ENCODE results near the gene PHYHD1. TPM values are rescaled to one million over a fixed set of nuclear protein-coding genes. Genes with fewer than 3 reads are reported as not detected.
"Not testable (repeated sequence)": the region's sequence is repeated elsewhere in the genome, so short reads cannot be mapped to it uniquely, and the experiment has no call there.

PHYHD1 gene
- polyA plus RNA-seq, 1 experiment = 9.3 TPM

GRCh38 chr9:128937310-128938165, 16.8 kb downstream of the PHYHD1 start:
- H3K4me3 ChIP-seq (ENCODE audit: low read depth, low read length) = no peak overlapping the region
- no peaks in the 10 kb centered on the region for H3K9me3 ChIP-seq (ENCODE audit: control insufficient read depth, insufficient read depth, low read length)
- CTCF ChIA-PET = no interaction called here
- no peak overlapping the region for H3K27ac ChIP-seq (ENCODE audit: low read depth, low read length)
- TF ChIP-seq, protein P1, sequence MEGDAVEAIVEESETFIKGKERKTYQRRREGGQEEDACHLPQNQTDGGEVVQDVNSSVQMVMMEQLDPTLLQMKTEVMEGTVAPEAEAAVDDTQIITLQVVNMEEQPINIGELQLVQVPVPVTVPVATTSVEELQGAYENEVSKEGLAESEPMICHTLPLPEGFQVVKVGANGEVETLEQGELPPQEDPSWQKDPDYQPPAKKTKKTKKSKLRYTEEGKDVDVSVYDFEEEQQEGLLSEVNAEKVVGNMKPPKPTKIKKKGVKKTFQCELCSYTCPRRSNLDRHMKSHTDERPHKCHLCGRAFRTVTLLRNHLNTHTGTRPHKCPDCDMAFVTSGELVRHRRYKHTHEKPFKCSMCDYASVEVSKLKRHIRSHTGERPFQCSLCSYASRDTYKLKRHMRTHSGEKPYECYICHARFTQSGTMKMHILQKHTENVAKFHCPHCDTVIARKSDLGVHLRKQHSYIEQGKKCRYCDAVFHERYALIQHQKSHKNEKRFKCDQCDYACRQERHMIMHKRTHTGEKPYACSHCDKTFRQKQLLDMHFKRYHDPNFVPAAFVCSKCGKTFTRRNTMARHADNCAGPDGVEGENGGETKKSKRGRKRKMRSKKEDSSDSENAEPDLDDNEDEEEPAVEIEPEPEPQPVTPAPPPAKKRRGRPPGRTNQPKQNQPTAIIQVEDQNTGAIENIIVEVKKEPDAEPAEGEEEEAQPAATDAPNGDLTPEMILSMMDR (IDR thresholded peaks at IDR 0.05; ENCODE audit: low read depth, low read length) = no peak
- DNase-seq (ENCODE audit: low read depth, low spot score) = no peak
- POLR2A ChIA-PET = interaction anchor here (0.7 kb wide), 1 partner anchor 16 kb away, joined by 3 read pairs; no protein-coding TSS in a partner anchor
- H3K27me3 ChIP-seq (ENCODE audit: control insufficient read depth, insufficient read depth, low read length) = no peaks in the 10 kb centered on the region

DNA sequence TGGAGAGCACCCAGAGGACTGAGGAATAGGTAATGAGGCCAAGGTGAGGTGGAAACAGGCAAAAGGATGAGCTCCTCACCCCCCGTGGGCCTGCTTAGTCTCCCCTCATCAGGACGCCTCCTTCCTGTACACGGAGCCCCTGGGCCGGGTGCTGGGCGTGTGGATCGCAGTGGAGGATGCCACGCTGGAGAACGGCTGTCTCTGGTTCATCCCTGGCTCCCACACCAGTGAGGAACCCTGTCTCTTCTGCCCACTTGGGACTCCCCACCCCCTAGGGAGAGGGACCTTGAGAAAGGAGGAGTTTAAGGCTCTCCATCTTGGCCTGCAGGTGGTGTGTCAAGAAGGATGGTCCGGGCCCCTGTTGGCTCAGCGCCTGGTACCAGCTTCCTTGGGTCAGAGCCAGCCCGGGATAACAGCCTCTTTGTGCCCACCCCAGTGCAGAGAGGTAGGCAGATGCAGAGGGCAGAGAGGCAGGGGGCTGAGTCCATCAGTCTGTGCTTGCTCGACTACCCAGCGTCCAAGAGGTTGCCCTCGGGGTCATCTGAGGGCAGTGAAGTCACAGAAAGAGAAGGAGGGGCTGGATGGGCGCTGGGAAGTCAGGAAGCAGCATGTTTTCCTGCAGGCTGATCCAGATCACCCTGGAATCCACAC, 19.6 kb downstream of the PHYHD1 start:
- CTCF ChIA-PET = no interaction called here
- H3K4me3 ChIP-seq (ENCODE audit: low read depth, low read length) = no peak overlapping the region
- H3K9me3 ChIP-seq (ENCODE audit: control insufficient read depth, insufficient read depth, low read length) = no peaks in the 10 kb centered on the region
- no peak for DNase-seq (ENCODE audit: low read depth, low spot score)
- no peak overlapping the region for H3K27ac ChIP-seq (ENCODE audit: low read depth, low read length)
- no peaks in the 10 kb centered on the region for H3K27me3 ChIP-seq (ENCODE audit: control insufficient read depth, insufficient read depth, low read length)
- POLR2A ChIA-PET = no interaction called here
- TF ChIP-seq, protein P1 (IDR thresholded peaks at IDR 0.05; ENCODE audit: low read depth, low read length) = no peak

DNA sequence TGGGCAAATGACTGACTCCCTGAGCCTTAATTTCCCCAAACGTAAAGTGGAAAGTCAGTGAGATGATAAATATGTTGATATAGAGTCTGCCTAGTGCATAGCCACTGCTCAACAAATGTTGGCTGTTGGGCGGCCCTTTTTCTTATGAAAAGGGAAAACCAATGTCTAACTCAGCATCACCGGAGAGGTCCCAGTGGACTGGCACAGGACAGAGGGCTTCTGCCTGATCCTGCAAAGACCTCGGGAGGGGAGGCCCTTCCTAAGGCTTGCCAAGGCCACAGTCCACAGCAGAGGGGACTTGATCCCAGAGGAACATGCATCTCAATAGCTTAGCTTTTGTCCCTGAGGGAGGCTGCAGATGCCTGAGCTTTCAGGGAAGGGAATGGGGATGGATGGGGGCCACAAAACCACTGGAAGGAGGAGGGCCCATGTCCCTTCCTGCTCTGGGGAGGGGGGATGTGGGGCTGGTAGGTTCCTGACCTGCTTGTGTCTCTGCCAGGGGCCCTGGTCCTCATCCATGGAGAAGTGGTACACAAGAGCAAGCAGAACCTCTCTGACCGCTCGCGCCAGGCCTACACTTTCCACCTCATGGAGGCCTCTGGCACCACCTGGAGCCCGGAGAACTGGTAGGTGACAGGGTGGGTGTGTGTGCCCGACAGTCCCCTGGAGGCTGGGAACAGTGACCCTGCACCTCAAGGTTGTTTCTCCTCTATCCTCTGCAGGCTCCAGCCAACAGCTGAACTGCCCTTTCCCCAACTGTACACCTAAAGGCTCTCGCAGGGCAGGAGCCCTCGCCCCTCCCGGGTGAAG, 20.4 kb downstream of the PHYHD1 start:
- Histone ChIP-seq H3K9me3 (ENCODE audit: control insufficient read depth, insufficient read depth, low read length) (no peaks in the 10 kb centered on the region), H3K27ac (ENCODE audit: low read depth, low read length) (no peak overlapping the region), H3K4me3 (ENCODE audit: low read depth, low read length) (no peak overlapping the region), H3K27me3 (ENCODE audit: control insufficient read depth, insufficient read depth, low read length) (no peaks in the 10 kb centered on the region)
- ChIA-PET CTCF (no interaction called here), POLR2A (no interaction called here)
- no peak for DNase-seq (ENCODE audit: low read depth, low spot score)
- TF ChIP-seq, protein P1 (IDR thresholded peaks at IDR 0.05; ENCODE audit: low read depth, low read length) = no peak

DNA sequence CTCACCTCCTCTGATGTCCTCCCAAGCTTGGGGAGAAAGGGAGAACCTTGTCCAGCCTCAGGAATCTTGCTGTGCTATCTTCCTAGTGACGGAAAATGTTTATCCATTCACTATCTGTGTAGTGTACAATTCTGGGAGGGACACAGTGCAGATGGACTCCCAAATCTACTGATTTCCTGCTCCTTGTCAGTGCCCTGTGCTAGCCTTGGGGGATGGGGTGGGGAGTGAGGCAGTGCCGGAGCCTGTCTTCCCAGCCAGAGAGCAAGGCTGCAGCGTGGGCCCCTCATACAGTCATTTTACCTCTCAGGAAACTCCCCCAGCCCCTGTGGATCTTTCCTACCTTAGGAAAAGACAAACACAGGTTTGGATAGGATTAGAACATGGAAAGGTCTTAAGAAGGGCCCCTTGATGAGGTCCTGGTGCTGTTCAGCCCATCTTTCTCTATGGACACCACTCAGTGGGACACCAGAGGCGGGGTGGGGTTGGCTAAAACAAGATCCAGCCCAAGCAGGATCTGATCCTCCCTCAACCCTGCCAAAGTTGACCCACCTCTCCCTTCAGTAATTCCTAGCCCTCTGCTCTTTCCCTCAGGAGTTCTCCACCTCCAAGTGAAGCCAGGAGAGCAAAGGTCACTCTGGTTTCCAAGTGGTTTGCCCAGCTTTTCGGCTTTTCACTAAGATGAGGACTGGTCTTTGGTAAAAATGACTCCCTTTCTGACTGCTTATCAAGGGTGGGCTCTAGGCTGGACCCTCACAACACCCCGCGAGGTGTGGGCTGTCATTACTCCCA, 23.2 kb downstream of the PHYHD1 start:
- Histone ChIP-seq H3K27ac (ENCODE audit: low read depth, low read length) (no peak overlapping the region), H3K9me3 (ENCODE audit: control insufficient read depth, insufficient read depth, low read length) (peaks cover 5% of the 10 kb centered on the region; the same call in 1 of the 2 replicates), H3K4me3 (ENCODE audit: low read depth, low read length) (no peak overlapping the region), H3K27me3 (ENCODE audit: control insufficient read depth, insufficient read depth, low read length) (no peaks in the 10 kb centered on the region)
- CTCF ChIA-PET = no interaction called here
- POLR2A ChIA-PET = no interaction called here
- DNase-seq (ENCODE audit: low read depth, low spot score) = no peak
- TF ChIP-seq, protein P1 (IDR thresholded peaks at IDR 0.05; ENCODE audit: low read depth, low read length) = no peak

DNA sequence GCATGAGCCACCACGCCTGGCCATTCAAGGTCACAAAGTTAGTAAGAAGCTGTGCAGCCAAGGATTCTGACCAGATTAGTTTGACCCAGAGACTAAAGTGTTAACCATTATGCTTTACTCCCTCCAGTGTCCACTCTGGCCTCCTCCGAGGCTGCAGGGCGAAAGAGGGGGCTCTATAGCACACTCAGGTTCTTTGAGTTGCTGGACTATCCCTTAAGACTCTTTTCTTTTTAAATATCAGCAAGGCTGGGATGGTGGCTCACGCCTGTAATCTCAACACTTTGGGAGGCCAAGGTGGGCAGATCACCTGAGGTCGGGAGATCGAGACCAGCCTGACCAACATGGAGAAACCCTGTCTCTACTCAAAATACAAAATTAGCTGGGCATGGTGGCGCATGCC, 24.2 kb downstream of the PHYHD1 start:
- CTCF ChIA-PET = interaction anchor here (1.3 kb wide), 1 partner anchor 17 kb away, joined by 7 read pairs; no protein-coding TSS in a partner anchor
- POLR2A ChIA-PET; H3K4me3 ChIP-seq (ENCODE audit: low read depth, low read length); DNase-seq (ENCODE audit: low read depth, low spot score); H3K27me3 ChIP-seq (ENCODE audit: control insufficient read depth, insufficient read depth, low read length); H3K9me3 ChIP-seq (ENCODE audit: control insufficient read depth, insufficient read depth, low read length); H3K27ac ChIP-seq (ENCODE audit: low read depth, low read length): not testable (repeated sequence)
